ENCODE data around the gene JAKMIP1. TPM values are rescaled to one million over a fixed set of nuclear protein-coding genes. Genes with fewer than 3 reads are reported as not detected.
"Not testable (repeated sequence)": the region's sequence is repeated elsewhere in the genome, so short reads cannot be mapped to it uniquely, and the experiment has no call there.

JAKMIP1 gene
- total RNA-seq, 3 donors from 2014 or later: 0.66 to 0.88 (median 0.80) TPM

DNA sequence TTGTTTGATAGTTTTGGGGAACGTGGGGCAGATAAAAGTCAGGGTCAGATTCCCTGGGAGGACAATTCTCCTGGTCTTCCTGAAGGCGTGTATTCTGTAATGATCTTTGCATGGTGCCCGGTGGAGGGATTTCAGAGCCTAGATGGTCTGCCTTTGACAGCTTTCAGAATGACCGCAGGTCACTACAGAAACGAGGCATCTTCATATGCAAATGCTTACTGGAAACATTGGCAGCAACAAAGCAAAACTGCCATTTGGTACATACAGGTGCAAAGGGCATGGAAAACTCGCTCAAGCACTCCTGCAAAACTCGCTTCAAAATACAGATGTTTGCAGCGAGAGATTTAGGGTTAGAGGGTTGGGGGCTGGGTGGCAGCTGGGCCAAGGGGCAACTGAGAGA, 190.9 kb downstream of the JAKMIP1 start:
- no peaks in the 10 kb centered on the region for H3K4me1 ChIP-seq
- no peaks in the 10 kb centered on the region for H3K9me3 ChIP-seq
- peaks cover 0 to 59% of the 10 kb centered on the region in 2 donors for H3K27me3 ChIP-seq
- H3K27ac ChIP-seq: no peak overlapping the region
- TF ChIP-seq CTCF (IDR thresholded peaks at IDR 0.05) (no peak), POLR2A (IDR thresholded peaks at IDR 0.05) (no peak), POLR2AphosphoS5 (IDR thresholded peaks at IDR 0.05) (no peak)
- peak in 1 of 2 donors; percentile 6 for DNase-seq (ENCODE audit: low spot score in 2 of 2)
- no peaks in the 10 kb centered on the region for H3K36me3 ChIP-seq
- H3K4me3 ChIP-seq: no peak overlapping the region
- intact Hi-C loops (cut with DNase I; ENCODE audit: low total_unique reads): no loop called here

- no peak for TF ChIP-seq CTCF (IDR thresholded peaks at IDR 0.05)
- TF ChIP-seq POLR2AphosphoS5 (IDR thresholded peaks at IDR 0.05): no peak
- no peak for TF ChIP-seq POLR2A (IDR thresholded peaks at IDR 0.05)
Measured at GRCh38 chr4:6008766-6009385, 191.5 kb downstream of the JAKMIP1 start.

DNA sequence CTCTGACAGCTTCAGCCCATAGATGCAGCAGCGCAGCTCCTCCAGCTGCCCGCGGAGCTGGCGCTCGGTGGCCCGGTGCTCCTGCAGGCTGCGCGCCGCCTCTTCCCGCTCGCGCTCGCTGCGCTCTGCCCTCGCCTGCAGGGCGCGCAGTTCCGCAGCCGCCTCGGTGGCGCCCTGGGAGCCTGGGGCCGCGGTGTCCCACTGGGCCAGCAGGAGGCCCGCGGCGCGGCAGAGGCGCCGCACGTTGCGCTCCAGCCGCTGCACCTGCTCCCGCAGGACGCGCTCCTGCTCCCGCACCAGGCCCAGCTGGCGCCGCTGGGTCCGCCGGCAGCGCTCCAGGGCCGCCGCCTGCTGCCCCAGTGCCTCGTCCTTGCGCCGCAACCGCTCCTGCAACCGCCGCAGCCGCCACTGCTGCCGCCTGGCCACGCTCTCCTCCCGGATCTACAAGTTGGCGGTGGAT, 192.2 kb downstream of the JAKMIP1 start:
- Histone ChIP-seq H3K27ac (no peak overlapping the region), H3K27me3 (peaks cover 0 to 59% of the 10 kb centered on the region in 2 donors), H3K9me3 (no peaks in the 10 kb centered on the region), H3K4me1 (no peaks in the 10 kb centered on the region), H3K4me3 (no peak overlapping the region), H3K36me3 (no peaks in the 10 kb centered on the region)
- DNase-seq (ENCODE audit: low spot score in 2 of 2): peak in 1 of 2 donors; percentile 3
- intact Hi-C loops (cut with DNase I; ENCODE audit: low total_unique reads): no loop called here
- TF ChIP-seq POLR2A (IDR thresholded peaks at IDR 0.05) (no peak), CTCF (IDR thresholded peaks at IDR 0.05) (no peak), POLR2AphosphoS5 (IDR thresholded peaks at IDR 0.05) (no peak)

More at GRCh38 chr4:6008766-6009385, 191.5 kb downstream of the JAKMIP1 start:
- no peaks in the 10 kb centered on the region for H3K4me1 ChIP-seq
- DNase-seq (ENCODE audit: low spot score in 2 of 2): peak in 1 of 2 donors; percentile 43
- H3K36me3 ChIP-seq: no peaks in the 10 kb centered on the region
- peaks cover 0 to 59% of the 10 kb centered on the region in 2 donors for H3K27me3 ChIP-seq
- no peak overlapping the region for H3K27ac ChIP-seq
- no peaks in the 10 kb centered on the region for H3K9me3 ChIP-seq
- no peak overlapping the region for H3K4me3 ChIP-seq
- intact Hi-C loops (cut with DNase I; ENCODE audit: low total_unique reads): no loop called here

- DNase-seq (ENCODE audit: low spot score in 2 of 2): peak in 1 of 2 donors; percentile 20
- intact Hi-C loops (cut with DNase I; ENCODE audit: low total_unique reads): no loop called here
- no peak overlapping the region for H3K27ac ChIP-seq
- peaks cover 0 to 57% of the 10 kb centered on the region in 2 donors for H3K27me3 ChIP-seq
- H3K9me3 ChIP-seq: no peaks in the 10 kb centered on the region
- no peaks in the 10 kb centered on the region for H3K4me1 ChIP-seq
- no peak for TF ChIP-seq CTCF (IDR thresholded peaks at IDR 0.05)
- TF ChIP-seq POLR2AphosphoS5 (IDR thresholded peaks at IDR 0.05): no peak
- no peak for TF ChIP-seq POLR2A (IDR thresholded peaks at IDR 0.05)
- H3K36me3 ChIP-seq: no peaks in the 10 kb centered on the region
- H3K4me3 ChIP-seq: no peak overlapping the region
Measured at GRCh38 chr4:6005175-6005574, 195.2 kb downstream of the JAKMIP1 start.

- H3K27me3 ChIP-seq: peaks cover 0 to 52% of the 10 kb centered on the region in 2 donors
- H3K4me3 ChIP-seq; H3K27ac ChIP-seq; H3K4me1 ChIP-seq; H3K36me3 ChIP-seq; intact Hi-C loops (cut with DNase I; ENCODE audit: low total_unique reads); H3K9me3 ChIP-seq; DNase-seq (ENCODE audit: low spot score in 2 of 2): not testable (repeated sequence)
Measured at GRCh38 chr4:6003485-6003884, 196.9 kb downstream of the JAKMIP1 start.

All from breast epithelium (tissue), 4 donors.